HT1080 (cell line): ENCODE measurements around the gene DENND1A. TPM values are rescaled to one million over a fixed set of nuclear protein-coding genes. Genes with fewer than 3 reads are reported as not detected.

ENCODE experiments used
- DNase-seq: peaks from one replicate; pipeline ENCODE4 v3.0.0-alpha.2; 2015; ENCODE audit warnings: low read depth
- total RNA-seq: library from RNA; depleted of rRNA; stranded (reverse); fragments of >200 nt; shearing (Covaris generic); gene quantifications from 2 replicates; pipeline ENCODE4 v1.2.3, GENCODE V29; 2014

The DENND1A gene
- total RNA-seq, 1 experiment from 2014 or later, result 33.6 TPM

DNA sequence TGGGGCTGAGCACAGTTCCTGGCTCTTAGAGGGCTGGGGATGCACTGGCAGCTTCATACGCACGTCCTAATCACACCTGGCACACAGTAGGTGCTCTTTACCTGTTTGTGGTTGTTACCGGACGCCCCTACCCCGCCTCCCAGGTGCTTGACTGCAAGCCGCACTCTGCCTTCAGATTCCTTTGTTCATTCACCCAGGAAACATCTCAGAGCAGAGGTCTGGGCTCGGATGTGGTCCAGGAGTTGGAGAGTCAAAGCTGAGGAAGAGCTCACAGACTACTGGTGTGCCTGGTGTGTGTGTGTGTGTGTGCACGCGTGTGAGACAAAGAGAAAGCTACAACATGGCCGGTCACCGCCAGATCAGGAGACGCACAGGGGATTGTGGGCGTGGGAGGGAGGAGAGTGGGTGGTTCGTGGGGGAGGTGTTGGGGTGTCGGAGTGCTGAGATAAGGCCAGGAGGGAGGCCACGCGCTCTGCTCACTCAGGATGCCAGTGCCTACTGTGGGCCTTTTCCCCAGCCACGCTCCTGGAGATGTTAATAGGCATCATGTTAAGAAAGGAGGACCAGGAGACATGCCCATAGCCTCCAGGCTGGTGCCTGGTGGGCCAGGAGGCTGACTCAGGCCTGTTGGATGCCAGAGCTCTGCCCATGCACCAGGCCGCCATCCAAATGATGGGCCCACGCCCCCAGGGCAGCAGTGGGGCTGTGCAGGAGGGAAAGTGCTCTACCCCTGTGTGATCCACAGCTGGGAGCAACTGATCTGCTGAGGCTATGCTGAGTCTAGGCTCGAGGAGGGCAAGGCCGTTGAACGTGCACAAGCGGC lies 534.0 kb downstream of the DENND1A start:
- DNase-seq, result no peak

DNA sequence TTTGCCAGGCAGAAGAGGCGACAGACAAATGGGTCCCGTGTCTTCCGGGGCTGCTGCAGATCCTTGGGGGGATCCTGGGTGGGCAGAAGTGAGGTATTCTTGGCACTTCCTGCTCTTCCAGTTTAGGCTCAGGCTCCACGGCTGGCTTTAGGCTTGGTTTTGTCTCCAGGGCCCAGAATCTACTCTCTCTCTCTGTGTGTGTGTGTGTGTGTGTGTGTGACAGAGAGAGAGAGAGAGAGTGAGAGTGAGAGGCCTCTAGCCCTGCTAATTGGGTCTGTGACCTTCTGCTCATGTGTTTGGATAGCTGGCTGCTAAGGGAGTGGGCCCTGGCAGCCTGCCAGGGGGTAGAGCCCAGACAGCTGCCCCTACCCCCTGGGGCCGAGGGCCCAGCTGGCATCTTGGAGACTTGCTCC lies 534.6 kb downstream of the DENND1A start:
- no peak for DNase-seq

DNA sequence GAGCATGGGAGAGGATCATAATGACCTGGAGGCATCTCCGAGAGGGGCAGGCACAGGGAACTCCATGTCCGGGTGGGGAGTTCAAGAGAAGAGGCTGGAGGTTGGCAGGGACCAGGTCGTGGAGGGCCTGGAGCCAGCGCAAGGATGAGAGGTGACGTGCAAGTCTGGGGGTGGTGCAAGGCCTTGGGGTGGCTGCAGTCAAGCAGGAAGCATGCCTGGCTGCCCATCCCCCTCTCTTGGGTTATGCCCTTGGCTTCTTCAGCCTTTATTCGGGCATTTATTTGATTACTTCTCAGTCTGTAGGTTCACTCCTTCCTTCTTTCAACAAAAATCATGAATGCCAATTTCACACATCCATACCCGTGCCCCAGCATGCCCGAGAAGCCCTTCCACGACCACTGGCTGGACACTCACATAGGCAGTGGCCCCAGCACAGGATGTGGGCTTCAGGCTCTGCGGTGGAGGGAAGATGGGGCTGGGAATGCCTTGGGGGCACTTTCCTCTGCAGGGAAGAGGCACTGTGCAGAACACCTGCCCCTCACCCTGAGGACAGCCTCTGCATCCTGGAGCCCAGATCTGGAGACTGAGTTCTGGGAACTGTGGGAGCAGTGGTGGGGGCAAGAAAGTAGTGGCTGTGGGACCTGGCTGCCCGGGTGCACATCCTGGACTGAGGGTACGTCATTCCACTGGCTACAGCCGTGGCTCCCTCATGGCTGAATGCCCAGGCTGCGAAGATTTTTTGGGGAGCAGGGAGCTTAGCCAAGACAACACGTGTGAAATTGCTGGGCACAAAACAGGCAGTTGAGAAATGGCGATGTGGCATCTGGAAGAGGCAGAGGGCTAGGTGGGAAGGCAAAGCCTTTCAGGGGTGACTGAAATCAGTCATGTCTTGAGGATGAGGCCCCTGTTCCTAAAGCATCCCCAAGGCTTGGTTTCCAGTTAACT lies 535.4 kb downstream of the DENND1A start:
- no peak for DNase-seq

DNA sequence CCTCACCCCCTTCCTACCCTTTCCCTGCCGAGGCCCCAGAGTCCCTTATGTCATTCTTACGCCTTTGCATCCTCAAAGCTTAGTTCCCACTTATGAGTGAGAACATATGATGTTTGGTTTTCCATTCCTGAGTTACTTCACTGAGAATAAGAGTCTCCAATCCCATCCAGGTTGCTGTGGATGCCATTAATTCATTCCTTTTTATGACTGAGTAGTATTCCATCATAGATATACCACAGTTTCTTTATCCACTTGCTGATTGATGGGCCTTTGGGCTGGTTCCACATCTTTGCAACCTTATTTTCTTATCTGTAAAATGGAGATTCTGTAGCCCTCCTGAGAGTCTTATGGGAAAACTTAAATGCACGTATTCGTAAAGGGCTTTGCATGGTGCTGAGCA lies 537.1 kb downstream of the DENND1A start:
- no peak for DNase-seq

DNA sequence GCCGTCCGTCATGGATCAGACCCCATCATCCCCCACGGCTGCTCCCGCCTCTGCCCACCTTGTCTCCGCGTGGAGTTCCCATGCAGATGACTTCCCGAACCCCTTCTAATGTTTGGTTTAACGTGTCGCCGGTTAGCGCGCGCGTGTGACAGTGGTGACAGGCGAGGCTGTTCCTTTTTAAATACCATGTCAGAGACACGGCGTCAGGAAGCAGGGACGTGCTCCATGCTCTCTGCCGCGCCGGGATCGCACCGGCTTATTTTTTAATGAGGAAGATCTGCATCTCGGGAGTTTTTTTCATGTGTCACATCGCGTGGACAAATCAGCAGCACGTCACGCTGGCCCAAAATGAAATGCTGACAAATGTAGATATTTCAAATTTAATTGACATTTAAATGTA lies 538.0 kb downstream of the DENND1A start:
- no peak for DNase-seq

DNA sequence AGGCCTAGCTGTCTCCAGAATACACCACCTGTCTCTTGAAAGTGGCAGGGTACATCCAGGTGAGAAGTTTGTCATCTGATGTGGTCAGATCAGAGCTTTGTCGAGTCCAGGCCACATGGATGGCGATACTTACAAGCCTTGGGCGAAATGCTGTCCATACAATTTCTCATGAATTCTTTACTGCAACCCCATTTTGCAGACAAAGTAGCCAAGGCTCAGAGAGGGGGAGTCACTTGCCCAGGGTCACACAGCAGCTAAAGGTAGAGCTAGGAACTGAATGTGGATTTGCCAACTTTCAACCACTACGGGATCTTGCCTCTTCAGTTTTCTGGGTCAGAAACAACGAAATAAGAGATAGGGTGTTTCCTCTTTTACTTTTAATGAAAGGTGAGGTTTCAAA lies 538.7 kb downstream of the DENND1A start:
- no peak for DNase-seq

DNA sequence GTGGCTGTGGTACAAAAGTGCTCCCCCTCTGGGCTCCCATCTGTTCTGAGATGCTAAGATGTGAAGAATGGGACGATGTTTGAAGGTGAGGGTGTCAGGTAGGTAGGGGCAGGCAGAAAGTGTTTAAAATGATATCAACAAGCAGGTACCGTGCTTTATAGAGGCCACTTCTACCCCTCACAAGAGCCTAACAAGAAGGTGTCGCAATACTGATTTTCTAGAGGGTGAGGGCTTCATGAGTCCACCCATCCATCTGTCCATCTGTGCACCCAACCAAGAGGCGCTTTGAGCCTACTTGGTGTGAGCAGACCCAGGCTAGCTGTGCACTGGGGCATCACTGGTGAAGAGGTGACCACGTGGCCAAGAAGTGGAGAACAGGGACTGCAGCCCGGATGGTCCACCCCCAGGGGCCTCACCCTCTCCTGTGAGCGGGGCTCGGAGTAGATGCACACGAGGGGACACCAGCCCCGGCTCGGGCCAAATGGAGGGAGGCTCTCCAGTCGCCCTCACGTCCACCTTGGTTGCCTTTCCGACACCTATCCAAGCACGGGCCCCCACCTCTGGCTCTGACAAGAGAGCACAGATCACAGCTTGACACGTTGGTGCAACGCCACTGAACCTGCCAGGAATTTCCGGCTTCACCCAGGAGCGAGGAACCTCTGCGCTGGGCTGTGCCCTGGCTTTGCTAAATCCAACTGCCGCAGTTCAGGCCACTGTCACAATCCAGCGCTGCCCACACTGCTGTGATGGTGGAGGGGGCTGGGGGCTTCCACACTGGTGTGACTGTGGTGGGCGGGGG lies 539.4 kb downstream of the DENND1A start:
- DNase-seq, result no peak

DNA sequence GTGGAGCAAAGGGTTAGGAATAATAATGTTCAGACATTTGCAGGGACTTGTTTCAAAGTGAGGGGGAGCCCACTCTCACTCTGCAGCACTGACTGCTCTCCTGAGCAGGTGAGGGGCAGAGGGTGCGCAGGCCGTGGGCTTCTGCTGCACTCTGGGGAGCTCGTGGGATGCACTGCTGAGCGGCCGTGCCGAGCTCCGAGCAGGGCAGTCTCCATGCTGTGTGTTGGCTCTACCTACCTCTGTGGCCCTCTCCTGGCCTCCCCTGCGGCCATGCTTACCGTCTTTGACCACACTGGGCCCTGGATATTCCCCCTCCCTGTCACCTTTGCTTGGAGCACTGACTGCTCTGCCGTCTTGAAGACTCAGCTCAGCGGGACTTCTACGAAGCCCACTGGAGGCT lies 540.2 kb downstream of the DENND1A start:
- no peak for DNase-seq

DNA sequence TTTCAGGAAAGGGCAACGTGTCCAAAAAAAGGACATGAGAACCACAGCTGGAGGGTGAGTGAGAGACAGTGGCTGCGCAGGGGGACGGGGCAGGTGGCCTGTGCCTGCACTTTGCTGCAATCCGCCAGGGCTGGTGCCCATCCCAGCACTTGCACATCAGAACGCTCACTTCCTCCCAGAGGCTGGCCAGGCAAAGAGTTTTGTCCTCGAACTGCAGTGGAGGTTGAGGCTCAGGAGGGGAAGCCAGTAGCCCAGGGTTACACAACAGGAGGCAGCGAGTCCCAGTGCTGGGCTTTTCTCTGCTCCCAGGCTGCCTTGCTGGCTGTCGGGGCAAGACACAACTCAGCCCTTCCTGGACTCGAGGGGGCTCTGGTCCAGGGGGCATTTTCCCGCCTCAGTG lies 540.9 kb downstream of the DENND1A start:
- DNase-seq, result no peak

DNA sequence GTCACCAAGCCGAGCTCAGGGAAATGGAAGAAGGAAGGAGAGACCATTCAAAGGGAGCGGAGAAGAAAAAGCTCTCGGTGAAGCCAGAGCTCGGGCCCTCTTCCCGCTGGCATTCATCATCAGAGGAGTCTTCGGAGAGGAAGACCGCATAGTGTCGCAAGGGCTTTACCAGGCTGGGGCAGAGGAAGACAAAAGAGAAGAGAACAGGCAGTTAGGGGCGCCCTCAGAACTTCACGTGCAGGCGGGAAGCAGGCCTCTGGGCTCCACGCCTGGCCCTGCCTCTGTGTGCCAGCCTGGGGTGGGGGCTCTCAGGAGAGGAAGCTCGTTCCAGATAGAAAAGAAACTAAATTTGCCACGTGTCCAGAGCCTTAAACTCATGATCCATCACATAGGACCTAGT lies 542.2 kb downstream of the DENND1A start:
- DNase-seq, result no peak

DNA sequence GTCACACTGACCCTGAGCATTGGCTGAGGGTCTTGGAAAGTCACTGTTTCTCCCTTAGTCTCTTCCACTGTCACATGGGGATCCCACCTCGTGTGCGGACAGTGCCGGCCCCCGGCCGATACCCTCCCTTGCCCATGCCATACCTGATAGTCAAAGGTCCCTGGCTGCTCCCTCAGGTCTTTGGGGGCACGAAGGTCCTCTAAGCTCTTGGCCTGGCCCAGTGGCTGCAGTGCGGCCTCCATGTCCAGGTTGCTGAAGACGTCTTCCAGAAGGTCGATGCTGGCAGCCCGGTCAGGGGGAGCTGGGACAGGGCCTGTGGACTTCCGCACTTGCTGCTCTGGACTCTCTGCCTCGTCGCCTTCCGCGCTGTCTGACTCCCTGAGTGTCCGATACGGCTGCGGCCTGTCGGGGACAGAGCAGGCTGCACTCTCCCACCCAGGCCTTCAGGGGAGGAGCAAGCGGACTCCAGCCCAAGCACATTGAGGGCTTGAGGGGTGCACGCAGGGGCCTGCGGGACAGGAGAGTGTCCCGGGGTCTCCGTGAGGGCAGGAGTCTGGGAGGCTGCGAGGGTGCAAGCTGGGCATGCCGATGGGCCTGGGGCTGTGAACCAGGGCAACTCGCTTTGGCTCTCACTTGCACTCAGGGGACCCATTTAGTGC lies 546.3 kb downstream of the DENND1A start:
- no peak for DNase-seq

DNA sequence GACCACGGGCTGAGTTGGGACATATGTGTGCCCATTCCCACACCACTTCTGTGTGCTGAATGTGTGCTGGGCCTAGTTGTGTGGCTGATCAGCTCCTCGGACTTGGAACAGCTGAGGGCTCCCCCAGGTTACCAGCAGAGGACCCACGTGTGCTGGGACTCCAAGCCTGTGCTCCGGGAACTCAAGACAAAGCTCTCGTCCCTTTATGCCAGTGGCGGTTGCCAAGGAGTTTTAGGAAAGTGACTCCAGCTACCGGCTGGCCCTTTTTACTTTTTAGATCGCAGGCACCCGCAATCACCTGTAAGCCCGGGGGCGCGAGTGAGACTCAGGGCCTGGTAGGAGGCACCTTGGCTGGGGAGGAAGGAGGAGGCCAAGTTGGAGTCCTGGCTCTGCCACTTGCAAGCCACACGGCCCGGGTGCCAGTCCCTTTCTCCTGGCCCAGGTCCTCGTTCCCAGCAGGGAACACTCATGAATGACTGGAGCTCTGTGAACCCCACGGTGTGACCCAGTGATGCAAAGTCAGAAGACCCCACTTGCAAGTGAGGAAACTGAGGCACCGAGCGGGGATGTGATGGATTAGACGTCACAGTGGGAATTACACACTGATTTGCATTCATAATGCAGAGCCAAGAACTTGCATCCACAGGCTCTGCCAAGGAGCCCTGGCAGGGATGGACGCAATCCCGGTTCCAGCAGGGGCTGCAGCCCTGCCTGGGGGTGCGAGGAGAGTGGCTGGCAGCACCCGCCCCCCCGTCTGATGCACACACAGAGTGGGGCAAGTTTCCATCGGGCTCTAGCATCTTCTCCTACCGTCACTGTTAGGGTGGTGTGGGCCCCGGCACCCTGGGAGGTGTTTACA lies 547.0 kb downstream of the DENND1A start:
- DNase-seq, result no peak

DNA sequence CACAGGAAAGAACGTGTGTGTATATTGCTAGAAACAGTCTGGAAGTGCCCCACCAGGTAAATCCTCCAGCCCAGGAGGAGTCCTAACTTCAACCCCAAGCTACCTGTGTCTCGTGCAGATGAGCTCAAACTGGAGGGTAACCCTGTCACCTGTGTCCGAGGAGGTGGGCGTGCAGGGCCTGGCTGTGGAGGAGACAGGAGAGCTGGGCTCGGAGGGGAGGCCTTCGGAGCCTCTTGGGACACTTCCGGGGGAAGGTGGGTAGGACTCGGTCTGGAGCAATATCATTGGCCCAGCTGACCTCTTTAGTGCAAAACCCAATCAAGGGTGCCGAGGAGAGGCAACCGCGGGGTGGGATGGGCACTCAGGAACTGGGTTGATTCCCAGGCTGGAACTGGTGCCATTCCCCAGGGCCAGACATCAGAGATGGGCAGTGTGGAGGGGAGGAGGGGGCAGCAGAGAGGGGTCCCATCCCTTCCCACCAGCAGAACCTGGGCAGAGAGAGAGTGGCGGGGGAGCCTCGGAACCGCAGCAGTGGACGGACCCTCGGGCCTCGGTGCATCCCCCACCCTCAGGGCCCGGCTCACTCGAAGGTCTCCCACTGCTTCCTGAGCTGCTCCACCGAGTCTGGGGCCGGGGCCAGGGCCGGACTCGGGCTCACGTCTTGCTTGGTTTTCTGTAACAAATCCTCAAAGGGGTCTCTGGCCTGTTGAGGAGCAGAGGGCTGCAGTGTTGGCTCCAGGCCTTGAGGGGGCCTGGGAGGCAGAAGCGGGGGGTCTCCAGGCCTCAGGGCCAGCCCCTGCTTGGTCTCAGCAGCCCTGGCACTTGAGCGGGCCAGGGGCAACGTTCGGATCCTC lies 548.8 kb downstream of the DENND1A start:
- no peak for DNase-seq

DNA sequence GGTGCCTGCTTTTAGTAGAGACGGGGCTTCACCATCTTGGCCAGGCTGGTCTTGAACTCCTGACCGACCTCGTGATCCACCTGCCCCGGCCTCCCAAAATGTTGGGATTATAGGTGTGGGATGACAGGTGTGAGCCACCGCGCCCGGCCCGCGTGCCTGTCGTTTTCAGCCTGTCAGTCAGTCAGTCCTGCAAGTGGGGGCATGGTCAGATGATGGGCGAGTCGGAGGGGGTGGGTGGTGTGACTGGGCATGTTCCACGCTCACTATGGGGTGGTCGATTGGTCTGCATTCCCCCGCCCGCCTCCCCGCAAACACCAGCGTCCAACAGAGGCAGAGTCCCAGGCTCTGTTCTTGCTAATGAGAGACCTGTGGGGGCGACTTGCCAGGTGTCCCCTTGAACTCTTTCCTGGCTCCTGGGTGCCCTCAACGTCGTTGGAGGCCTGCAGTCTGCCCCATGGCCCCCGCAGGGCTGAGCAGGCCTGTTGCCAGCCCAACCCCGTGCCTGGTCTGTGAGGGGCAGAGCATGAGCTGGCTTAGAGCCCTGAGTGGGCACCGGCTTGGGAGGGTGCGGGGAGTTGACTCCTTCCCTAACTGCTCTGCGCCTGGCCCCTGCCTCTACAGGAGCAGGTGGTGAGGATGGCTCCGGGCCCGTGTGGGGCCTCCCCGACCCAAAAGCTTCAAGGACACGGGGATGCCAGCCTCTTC lies 550.8 kb downstream of the DENND1A start:
- DNase-seq, result no peak

DNA sequence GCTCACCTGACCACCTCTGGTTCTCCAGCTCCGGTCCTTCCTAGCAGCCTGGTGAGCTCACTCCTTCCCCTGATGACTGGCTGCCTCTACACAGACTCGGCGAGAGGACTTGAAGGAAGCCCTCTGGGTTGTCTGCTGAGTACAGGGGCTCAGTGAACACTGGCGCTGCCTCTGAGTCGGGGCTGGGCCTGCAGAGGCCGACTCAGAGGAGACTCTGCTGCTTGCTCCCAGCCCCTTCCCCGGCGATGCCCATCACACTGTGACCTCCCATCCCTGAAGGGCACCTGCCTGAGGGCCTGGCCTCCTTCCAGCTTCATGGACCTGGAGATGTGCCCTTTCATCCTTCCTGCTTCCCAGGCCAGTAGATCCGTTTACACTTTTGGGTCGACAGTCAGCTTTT lies 551.9 kb downstream of the DENND1A start:
- no peak for DNase-seq

DNA sequence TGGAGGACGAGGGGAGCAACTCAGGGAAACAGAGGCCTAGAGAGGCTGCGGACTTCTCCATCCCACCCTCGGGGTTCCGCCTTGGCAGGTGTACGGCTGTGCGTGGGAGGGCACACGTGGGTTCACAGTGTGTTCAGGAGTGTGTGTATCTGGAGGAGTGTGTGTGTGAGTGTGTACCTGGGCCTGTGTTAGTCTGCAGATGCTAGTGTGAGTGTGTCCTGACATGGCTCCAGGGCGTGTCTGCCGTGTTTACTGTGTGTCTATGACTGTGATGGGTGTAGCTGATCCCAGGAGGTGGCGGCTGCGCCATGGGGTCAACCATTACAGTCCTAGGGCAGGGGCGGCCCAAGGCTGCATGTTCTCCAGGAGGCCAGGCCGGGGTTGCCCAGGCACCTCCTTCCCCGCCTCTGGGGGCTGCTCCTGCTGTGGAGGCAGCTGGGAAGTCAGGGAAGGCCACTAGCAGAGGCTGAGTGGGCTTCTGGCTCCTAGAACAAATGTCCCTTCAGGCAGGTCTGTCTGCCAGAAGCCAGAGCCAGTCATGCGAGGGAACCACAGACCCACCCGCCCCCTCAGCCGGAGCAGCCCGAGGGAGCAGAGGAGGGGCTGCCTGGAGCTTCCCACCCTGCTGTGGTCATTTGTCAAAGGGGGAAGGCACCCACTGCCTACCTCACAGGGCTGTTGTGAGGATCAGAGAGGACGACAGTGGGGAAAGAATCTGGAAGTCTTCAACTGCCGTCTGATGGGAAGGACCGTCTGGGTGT lies 552.5 kb downstream of the DENND1A start:
- DNase-seq, result no peak

DNA sequence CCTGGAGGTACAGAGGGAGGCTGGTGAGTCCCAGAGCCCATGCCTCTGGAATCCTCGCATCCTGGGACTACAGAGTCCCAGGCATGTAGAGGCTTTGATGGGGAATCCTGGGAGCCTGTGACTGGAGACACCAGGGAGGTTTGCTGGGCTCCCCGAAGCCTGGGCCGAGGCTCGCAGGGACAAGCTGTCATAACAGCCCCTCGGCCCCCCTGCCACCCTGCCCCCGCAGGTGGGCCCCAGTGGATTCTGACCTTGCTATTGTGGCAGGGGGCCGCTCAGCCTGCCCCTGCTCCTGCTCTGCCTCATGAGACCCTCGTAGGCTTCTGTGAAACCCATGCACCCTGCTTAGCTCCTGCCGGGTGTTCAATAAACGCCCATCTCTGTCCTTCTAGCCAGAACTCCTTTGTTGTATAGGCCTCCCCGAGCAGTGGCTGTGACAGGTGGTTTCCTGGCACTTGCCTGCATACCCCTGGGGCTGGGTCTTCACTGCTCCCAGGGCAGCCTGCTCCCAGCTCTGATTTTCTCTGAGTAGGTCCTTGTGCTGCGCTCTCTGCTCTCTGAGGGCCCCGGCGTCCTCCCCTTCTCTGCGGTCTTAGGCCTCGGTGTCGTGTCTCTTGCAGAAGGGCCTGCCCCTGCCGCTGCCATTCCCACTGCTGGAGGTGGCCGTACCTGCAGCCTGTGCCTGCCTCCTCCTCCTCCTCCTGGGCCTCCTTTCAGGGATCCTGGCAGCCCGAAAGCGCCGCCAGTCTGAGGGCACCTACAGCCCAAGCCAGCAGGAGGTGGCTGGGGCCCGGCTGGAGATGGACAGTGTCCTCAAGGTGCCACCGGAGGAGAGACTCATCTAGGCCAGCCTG lies 553.5 kb downstream of the DENND1A start:
- no peak for DNase-seq
